Measurements from ENCODE around the gene C19orf53. TPM values are rescaled to one million over a fixed set of nuclear protein-coding genes. Genes with fewer than 3 reads are reported as not detected.
"Not testable (repeated sequence)": the region's sequence is repeated elsewhere in the genome, so short reads cannot be mapped to it uniquely, and the experiment has no call there.

Gene C19orf53
- total and polyA plus RNA-seq, 2 donors from 2014 or later = 62.7 to 264 TPM

DNA sequence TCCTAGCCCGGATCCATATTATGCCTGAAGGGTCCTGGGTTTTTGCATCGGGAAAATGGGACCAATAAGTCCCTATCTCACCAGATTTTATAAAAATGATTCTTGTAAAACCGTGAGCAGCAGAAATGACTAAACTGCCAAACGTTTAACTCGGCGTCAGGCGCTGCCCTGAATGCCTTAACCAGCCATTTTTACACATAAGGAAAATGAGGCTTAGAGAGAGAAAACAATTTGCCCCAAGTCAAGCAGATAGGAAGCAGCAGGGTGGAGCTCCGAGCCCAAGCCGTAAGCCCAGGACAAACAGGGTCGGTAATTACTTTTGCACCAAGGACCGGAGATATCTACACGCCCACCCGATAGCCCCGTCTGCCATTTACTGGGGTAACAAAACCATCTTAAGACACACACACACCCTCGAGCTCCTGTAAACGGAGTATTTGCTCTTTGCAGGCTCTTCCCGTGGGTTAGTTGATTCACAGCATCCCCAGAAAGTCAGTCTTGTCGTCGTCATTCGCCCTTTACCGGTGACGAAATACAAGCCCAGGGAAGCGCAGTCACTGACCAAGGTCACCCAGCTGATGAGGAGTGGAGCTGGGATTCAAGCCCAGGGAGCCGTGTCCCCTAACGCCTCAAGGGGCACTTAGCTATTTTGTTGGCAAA is 26.0 kb upstream of the C19orf53 start:
- TF ChIP-seq CTCF (IDR thresholded peaks at IDR 0.05; ENCODE audit: borderline replicate concordance, extremely low read depth, insufficient read depth) = no peak
- DNase-seq (peak in 4 of 5 donors; percentile 25 to 56 (median 50)), FAIRE-seq (no peak)
- H3K9me3 ChIP-seq (ENCODE audit: control insufficient read depth in 2 of 3, insufficient read depth in 1 of 3, low read length in 3 of 3) = no peaks in the 10 kb centered on the region
- peak overlapping the region; percentile 38 to 78 (median 67) for H3K9ac ChIP-seq (ENCODE audit: low read length in 3 of 3)
- H3K27me3 ChIP-seq (ENCODE audit: control insufficient read depth, insufficient read depth, low read length) = no peaks in the 10 kb centered on the region
- H3K4me3 ChIP-seq (ENCODE audit: low read length in 3 of 3) = peak overlapping the region; percentile 80 to 94 (median 84)
- peaks cover 0 to 2% (median 0%) of the 10 kb centered on the region in 3 donors for H3K36me3 ChIP-seq (ENCODE audit: control insufficient read depth in 2 of 3, insufficient read depth in 3 of 3, low read length in 3 of 3)
- intact Hi-C loops (cut with DNase I) = no loop called here
- peak overlapping the region; percentile 74 to 81 for H3K27ac ChIP-seq (ENCODE audit: low read depth in 2 of 2, low read length in 2 of 2)
- peaks cover 0 to 7% (median 0%) of the 10 kb centered on the region in 3 donors for H3K4me1 ChIP-seq (ENCODE audit: control insufficient read depth in 2 of 3, insufficient read depth in 2 of 3, low read depth in 1 of 3, low read length in 3 of 3)

- no peak for TF ChIP-seq CTCF (IDR thresholded peaks at IDR 0.05; ENCODE audit: borderline replicate concordance, extremely low read depth, insufficient read depth)
- Histone ChIP-seq H3K4me1 (ENCODE audit: control insufficient read depth in 2 of 3, insufficient read depth in 2 of 3, low read depth in 1 of 3, low read length in 3 of 3) (peaks cover 0 to 7% (median 0%) of the 10 kb centered on the region in 3 donors), H3K27me3 (ENCODE audit: control insufficient read depth, insufficient read depth, low read length) (no peaks in the 10 kb centered on the region), H3K9me3 (ENCODE audit: control insufficient read depth in 2 of 3, insufficient read depth in 1 of 3, low read length in 3 of 3) (no peaks in the 10 kb centered on the region), H3K27ac (ENCODE audit: low read depth in 2 of 2, low read length in 2 of 2) (no peak overlapping the region), H3K36me3 (ENCODE audit: control insufficient read depth in 2 of 3, insufficient read depth in 3 of 3, low read length in 3 of 3) (peaks cover 9 to 20% (median 14%) of the 10 kb centered on the region in 3 donors), H3K9ac (ENCODE audit: low read length in 3 of 3) (no peak overlapping the region), H3K4me3 (ENCODE audit: low read length in 3 of 3) (no peak overlapping the region)
- FAIRE-seq (no peak), DNase-seq (no peak)
- intact Hi-C loops (cut with DNase I) = no loop called here
These were observed 22.8 kb upstream of the C19orf53 start for GRCh38 chr19:13751436-13751835.

- H3K4me3 ChIP-seq (ENCODE audit: low read length in 3 of 3); DNase-seq; intact Hi-C loops (cut with DNase I); H3K27ac ChIP-seq (ENCODE audit: low read depth in 2 of 2, low read length in 2 of 2); H3K4me1 ChIP-seq (ENCODE audit: control insufficient read depth in 2 of 3, insufficient read depth in 2 of 3, low read depth in 1 of 3, low read length in 3 of 3); H3K27me3 ChIP-seq (ENCODE audit: control insufficient read depth, insufficient read depth, low read length); H3K9ac ChIP-seq (ENCODE audit: low read length in 3 of 3); FAIRE-seq; H3K9me3 ChIP-seq (ENCODE audit: control insufficient read depth in 2 of 3, insufficient read depth in 1 of 3, low read length in 3 of 3): not testable (repeated sequence)
- peaks cover 9 to 39% (median 20%) of the 10 kb centered on the region in 3 donors for H3K36me3 ChIP-seq (ENCODE audit: control insufficient read depth in 2 of 3, insufficient read depth in 3 of 3, low read length in 3 of 3)
These were observed 20.6 kb upstream of the C19orf53 start for GRCh38 chr19:13753622-13754021.

DNA sequence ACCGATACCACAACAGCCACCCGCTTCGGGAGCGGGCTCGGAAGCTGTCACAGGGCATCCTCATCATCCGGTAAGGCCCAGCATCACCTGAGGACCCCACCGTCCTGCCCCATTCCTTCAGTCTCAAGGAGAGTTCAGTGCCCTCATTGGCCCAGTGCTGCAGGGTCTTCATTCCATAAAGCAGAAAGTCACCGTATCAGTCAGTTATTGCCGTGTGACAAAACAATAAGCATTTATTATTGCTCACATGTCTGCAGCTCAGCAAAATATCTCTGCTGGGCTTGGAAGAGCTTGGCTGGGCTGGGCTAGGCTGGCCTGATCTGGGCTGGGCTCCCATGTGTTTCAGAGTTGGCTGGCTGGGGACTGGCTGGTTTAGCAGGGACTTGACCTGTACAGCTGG is 18.0 kb upstream of the C19orf53 start:
- Histone ChIP-seq H3K27ac (ENCODE audit: low read depth in 2 of 2, low read length in 2 of 2) (no peak overlapping the region), H3K4me1 (ENCODE audit: control insufficient read depth in 2 of 3, insufficient read depth in 2 of 3, low read depth in 1 of 3, low read length in 3 of 3) (no peaks in the 10 kb centered on the region), H3K4me3 (ENCODE audit: low read length in 3 of 3) (no peak overlapping the region), H3K36me3 (ENCODE audit: control insufficient read depth in 2 of 3, insufficient read depth in 3 of 3, low read length in 3 of 3) (peaks cover 10 to 45% (median 27%) of the 10 kb centered on the region in 3 donors), H3K27me3 (ENCODE audit: control insufficient read depth, insufficient read depth, low read length) (no peaks in the 10 kb centered on the region), H3K9ac (ENCODE audit: low read length in 3 of 3) (no peak overlapping the region), H3K9me3 (ENCODE audit: control insufficient read depth in 2 of 3, insufficient read depth in 1 of 3, low read length in 3 of 3) (no peaks in the 10 kb centered on the region)
- intact Hi-C loops (cut with DNase I) = no loop called here
- DNase-seq (no peak), FAIRE-seq (no peak)
- no peak for TF ChIP-seq CTCF (IDR thresholded peaks at IDR 0.05; ENCODE audit: borderline replicate concordance, extremely low read depth, insufficient read depth)
